GM20000 (cell line): Measurements from ENCODE around the gene GLYR1.

Experiments used
- DNase-seq: peaks from one replicate; pipeline ENCODE4 v3.0.0; 2012; ENCODE audit warnings: low spot score
- CTCF ChIP-seq: IDR thresholded peaks from 2 replicates; pipeline ENCODE4 v1.5.1; 2012; ENCODE audit warnings: mild to moderate bottlenecking, control low read depth; ENCODE audit errors: extremely low read depth, missing control alignments

The GLYR1 gene

GRCh38 chr16:4795181-4795827, 51.8 kb downstream of the GLYR1 start, which contains the start of gene SMIM22:
SMIM22 (plus strand) TSS chr16:4795369; CDS start chr16:4795735, 366 bp downstream.
- no peak for TF ChIP-seq CTCF
- no peak for DNase-seq

GRCh38 chr16:4792951-4793513, 54.1 kb downstream of the GLYR1 start:
- DNase-seq, result no peak
- no peak for TF ChIP-seq CTCF

GRCh38 chr16:4790871-4791270, 56.2 kb downstream of the GLYR1 start:
- DNase-seq, result no peak

GRCh38 chr16:4790261-4790660, 56.8 kb downstream of the GLYR1 start:
- no peak for TF ChIP-seq CTCF
- no peak for DNase-seq

More at GRCh38 chr16:4790871-4791270, 56.2 kb downstream of the GLYR1 start:
- TF ChIP-seq CTCF, result no peak

- DNase-seq, result no peak
- TF ChIP-seq CTCF, result no peak
Measured at GRCh38 chr16:4788910-4789309, 58.2 kb downstream of the GLYR1 start.

GRCh38 chr16:4788489-4788889, 58.6 kb downstream of the GLYR1 start:
- DNase-seq, result no peak

More at GRCh38 chr16:4788489-4788889, 58.6 kb downstream of the GLYR1 start:
- TF ChIP-seq CTCF, result no peak
